AG09319 (cell line): ENCODE measurements around the gene MYBL2.

Experiments
- DNase-seq: peaks from one replicate; pipeline ENCODE4 v3.0.0-alpha.2; 2010; ENCODE audit warnings: low read depth; ENCODE audit errors: extremely low read depth
- CTCF ChIP-seq: IDR thresholded peaks from 2 replicates; pipeline ENCODE4 v1.5.1; 2011; ENCODE audit warnings: low read depth, mild to moderate bottlenecking, inconsistent platforms, low read length, moderate library complexity

MYBL2 gene

GRCh38 chr20:43686820-43687219 lies 19.9 kb downstream of the MYBL2 start:
- DNase-seq = no peak
- no peak for TF ChIP-seq CTCF

- DNase-seq = no peak
Measured at GRCh38 chr20:43689165-43689564, 22.3 kb downstream of the MYBL2 start.

GRCh38 chr20:43690943-43691598 lies 24.2 kb downstream of the MYBL2 start:
- DNase-seq = no peak
- TF ChIP-seq CTCF = no peak

More at GRCh38 chr20:43689165-43689564, 22.3 kb downstream of the MYBL2 start:
- TF ChIP-seq CTCF = no peak

GRCh38 chr20:43691928-43692524 lies 25.1 kb downstream of the MYBL2 start:
- peak; percentile 65 for TF ChIP-seq CTCF
- no peak for DNase-seq

- TF ChIP-seq CTCF = no peak
- DNase-seq = no peak
Measured at GRCh38 chr20:43694763-43695162, 27.8 kb downstream of the MYBL2 start.

GRCh38 chr20:43695571-43695970 lies 28.7 kb downstream of the MYBL2 start:
- DNase-seq = no peak
- no peak for TF ChIP-seq CTCF

- TF ChIP-seq CTCF = no peak
- no peak for DNase-seq
Measured at GRCh38 chr20:43699941-43700565, 33.1 kb downstream of the MYBL2 start.
